Measurements from ENCODE around the gene FOS.

- TF ChIP-seq CTCF (IDR thresholded peaks at IDR 0.05) (no peak), POLR2A (IDR thresholded peaks at IDR 0.05) (no peak)
These were observed 41.6 kb downstream of the FOS start for GRCh38 chr14:75320196-75320595.
